ENCODE data around the gene CCNL1. TPM values are rescaled to one million over a fixed set of nuclear protein-coding genes. Genes with fewer than 3 reads are reported as not detected.
"Not testable (repeated sequence)": the region's sequence is repeated elsewhere in the genome, so short reads cannot be mapped to it uniquely, and the experiment has no call there.

CCNL1 gene
- total RNA-seq, 1 experiment from 2014 or later, result 114 TPM

DNA sequence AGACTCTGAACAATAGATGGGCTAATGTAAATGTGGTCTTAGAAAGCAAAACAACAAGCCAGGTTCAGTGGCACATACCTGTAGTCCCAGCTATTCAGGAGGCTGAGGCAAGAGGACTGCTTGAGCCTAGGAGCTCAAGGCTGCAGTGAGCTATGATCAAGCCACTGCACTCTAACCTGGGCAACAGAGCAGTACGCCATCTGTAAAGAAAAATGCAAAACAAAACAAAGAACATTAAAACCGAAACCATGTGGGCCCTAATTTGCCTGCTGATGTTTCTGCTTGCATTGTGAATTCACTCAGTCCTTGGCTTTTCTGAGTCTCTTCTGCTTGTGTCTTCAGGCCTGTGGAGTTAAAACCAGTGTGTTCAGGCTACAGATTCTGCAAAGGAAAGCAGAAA lies 56.7 kb downstream of the CCNL1 start:
- CTCF ChIA-PET, result no interaction called here
- no peaks in the 10 kb centered on the region for H3K36me3 ChIP-seq (ENCODE audit: control insufficient read depth, insufficient read depth, low read length)
- Mint-ChIP-seq H3K36me3 (ENCODE audit: insufficient read depth, unreplicated experiment) (no peaks in the 10 kb centered on the region), H3K4me3 (ENCODE audit: unreplicated experiment) (no peak overlapping the region), H3K4me1 (ENCODE audit: low read depth, unreplicated experiment) (peaks cover 12% of the 10 kb centered on the region), H3K27me3 (ENCODE audit: insufficient read depth, unreplicated experiment) (no peaks in the 10 kb centered on the region), H3K9me3 (ENCODE audit: unreplicated experiment) (no peaks in the 10 kb centered on the region), H3K27ac (ENCODE audit: unreplicated experiment) (no peak overlapping the region)
- H3K4me3 ChIP-seq (ENCODE audit: low read depth, low read length), result no peak overlapping the region
- POLR2A ChIA-PET, result no interaction called here
- no peaks in the 10 kb centered on the region for H3K27me3 ChIP-seq (replicated peaks; ENCODE audit: control insufficient read depth, insufficient read depth, low read length)
- DNase-seq, result no peak
- intact Hi-C loops (cut with micrococcal nuclease; ENCODE audit: unreplicated experiment), result no loop called here
- TF ChIP-seq, protein P1, sequence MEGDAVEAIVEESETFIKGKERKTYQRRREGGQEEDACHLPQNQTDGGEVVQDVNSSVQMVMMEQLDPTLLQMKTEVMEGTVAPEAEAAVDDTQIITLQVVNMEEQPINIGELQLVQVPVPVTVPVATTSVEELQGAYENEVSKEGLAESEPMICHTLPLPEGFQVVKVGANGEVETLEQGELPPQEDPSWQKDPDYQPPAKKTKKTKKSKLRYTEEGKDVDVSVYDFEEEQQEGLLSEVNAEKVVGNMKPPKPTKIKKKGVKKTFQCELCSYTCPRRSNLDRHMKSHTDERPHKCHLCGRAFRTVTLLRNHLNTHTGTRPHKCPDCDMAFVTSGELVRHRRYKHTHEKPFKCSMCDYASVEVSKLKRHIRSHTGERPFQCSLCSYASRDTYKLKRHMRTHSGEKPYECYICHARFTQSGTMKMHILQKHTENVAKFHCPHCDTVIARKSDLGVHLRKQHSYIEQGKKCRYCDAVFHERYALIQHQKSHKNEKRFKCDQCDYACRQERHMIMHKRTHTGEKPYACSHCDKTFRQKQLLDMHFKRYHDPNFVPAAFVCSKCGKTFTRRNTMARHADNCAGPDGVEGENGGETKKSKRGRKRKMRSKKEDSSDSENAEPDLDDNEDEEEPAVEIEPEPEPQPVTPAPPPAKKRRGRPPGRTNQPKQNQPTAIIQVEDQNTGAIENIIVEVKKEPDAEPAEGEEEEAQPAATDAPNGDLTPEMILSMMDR (IDR thresholded peaks at IDR 0.05; ENCODE audit: insufficient read depth in 1 of 2, low read depth in 1 of 2, low read length in 1 of 2, severe bottlenecking in 1 of 2, unreplicated experiment in 1 of 2), result no peak
- H3K4me1 ChIP-seq, result no peaks in the 10 kb centered on the region
- H3K9me3 ChIP-seq, result no peaks in the 10 kb centered on the region
- no TSS peak for BruUV-seq (replicated peaks)

DNA sequence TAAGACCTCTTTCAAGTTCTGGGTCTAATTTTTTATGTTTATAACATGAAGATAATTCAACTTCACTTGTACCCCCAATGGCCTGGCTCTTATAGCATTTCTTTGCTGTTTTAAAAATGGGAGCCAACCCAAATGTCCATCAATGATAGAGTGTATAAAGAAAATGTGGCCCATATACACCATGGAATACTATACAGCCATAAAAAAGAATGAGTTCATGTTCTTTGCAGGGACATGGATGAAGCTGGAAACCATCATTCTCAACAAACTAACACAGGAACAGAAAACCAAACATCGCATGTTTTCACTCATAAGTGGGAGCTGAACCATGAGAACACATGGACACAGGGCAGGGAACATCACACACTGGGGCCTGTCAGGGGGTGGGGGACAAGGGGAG lies 57.4 kb downstream of the CCNL1 start:
- H3K4me3 Mint-ChIP-seq (ENCODE audit: unreplicated experiment); POLR2A ChIA-PET; BruUV-seq (replicated peaks); H3K4me3 ChIP-seq (ENCODE audit: low read depth, low read length); intact Hi-C loops (cut with micrococcal nuclease; ENCODE audit: unreplicated experiment); H3K36me3 Mint-ChIP-seq (ENCODE audit: insufficient read depth, unreplicated experiment); H3K9me3 ChIP-seq; H3K36me3 ChIP-seq (ENCODE audit: control insufficient read depth, insufficient read depth, low read length); H3K27me3 Mint-ChIP-seq (ENCODE audit: insufficient read depth, unreplicated experiment); H3K4me1 ChIP-seq; H3K27me3 ChIP-seq (replicated peaks; ENCODE audit: control insufficient read depth, insufficient read depth, low read length); DNase-seq; H3K27ac Mint-ChIP-seq (ENCODE audit: unreplicated experiment); H3K9me3 Mint-ChIP-seq (ENCODE audit: unreplicated experiment): not testable (repeated sequence)
- CTCF ChIA-PET, result interaction anchor here (1.5 kb wide), 1 partner anchor 13 kb away, joined by 3 read pairs; no protein-coding TSS in a partner anchor
- H3K4me1 Mint-ChIP-seq (ENCODE audit: low read depth, unreplicated experiment), result peaks cover 12% of the 10 kb centered on the region

DNA sequence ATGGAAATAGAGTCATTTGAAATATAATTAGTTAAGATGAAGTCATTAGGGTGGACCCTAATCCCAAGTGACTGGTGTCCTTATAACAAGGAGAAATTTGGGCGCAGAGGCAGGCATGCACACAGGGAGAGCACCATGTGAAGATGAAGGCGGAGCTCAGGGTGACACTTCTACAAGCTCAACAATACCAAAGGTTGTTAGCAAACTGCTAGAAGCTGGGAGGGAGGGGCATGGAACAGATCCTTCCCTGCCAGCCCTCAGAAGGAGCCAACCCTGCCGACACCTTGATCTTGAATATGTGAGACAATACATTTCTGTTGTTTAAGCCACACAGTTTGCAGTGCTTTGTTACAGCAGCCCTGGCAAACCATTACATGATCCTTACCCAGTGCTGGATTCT lies 57.8 kb downstream of the CCNL1 start:
- Mint-ChIP-seq H3K27ac (ENCODE audit: unreplicated experiment) (no peak overlapping the region), H3K36me3 (ENCODE audit: insufficient read depth, unreplicated experiment) (no peaks in the 10 kb centered on the region), H3K9me3 (ENCODE audit: unreplicated experiment) (no peaks in the 10 kb centered on the region), H3K4me3 (ENCODE audit: unreplicated experiment) (no peak overlapping the region), H3K4me1 (ENCODE audit: low read depth, unreplicated experiment) (peaks cover 9% of the 10 kb centered on the region), H3K27me3 (ENCODE audit: insufficient read depth, unreplicated experiment) (no peaks in the 10 kb centered on the region)
- DNase-seq, result no peak
- intact Hi-C loops (cut with micrococcal nuclease; ENCODE audit: unreplicated experiment), result no loop called here
- no peak overlapping the region for H3K4me3 ChIP-seq (ENCODE audit: low read depth, low read length)
- ChIA-PET POLR2A (interaction anchor here (1.5 kb wide), 1 partner anchor 13 kb away, joined by 4 read pairs; no protein-coding TSS in a partner anchor), CTCF (interaction anchor here (1.5 kb wide), 1 partner anchor 13 kb away, joined by 3 read pairs; no protein-coding TSS in a partner anchor)
- no peaks in the 10 kb centered on the region for H3K36me3 ChIP-seq (ENCODE audit: control insufficient read depth, insufficient read depth, low read length)
- H3K4me1 ChIP-seq, result no peaks in the 10 kb centered on the region
- TF ChIP-seq, protein P1 (IDR thresholded peaks at IDR 0.05; ENCODE audit: insufficient read depth in 1 of 2, low read depth in 1 of 2, low read length in 1 of 2, severe bottlenecking in 1 of 2, unreplicated experiment in 1 of 2), result no peak
- no peaks in the 10 kb centered on the region for H3K9me3 ChIP-seq
- H3K27me3 ChIP-seq (replicated peaks; ENCODE audit: control insufficient read depth, insufficient read depth, low read length), result no peaks in the 10 kb centered on the region
- BruUV-seq (replicated peaks), result no TSS peak

DNA sequence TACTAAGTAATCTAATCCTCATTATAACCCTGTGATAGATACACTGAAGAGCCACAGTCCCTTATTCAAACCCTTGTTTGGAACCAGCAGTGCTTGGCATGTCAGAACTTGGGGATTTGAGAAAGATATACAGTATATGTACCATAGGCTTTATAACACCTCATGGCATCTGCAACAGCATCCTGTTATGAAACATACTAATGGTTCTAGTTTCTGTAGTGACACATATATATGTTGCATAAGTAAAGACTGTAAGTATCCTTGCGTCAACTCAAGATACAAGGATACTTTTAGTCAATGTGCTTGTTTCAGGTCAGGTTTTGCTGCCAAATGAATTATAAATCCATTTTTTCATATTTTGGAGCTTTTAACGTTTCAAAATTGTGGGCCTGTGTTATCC lies 58.5 kb downstream of the CCNL1 start:
- Histone ChIP-seq H3K4me3 (ENCODE audit: low read depth, low read length) (no peak overlapping the region), H3K27me3 (replicated peaks; ENCODE audit: control insufficient read depth, insufficient read depth, low read length) (no peaks in the 10 kb centered on the region), H3K36me3 (ENCODE audit: control insufficient read depth, insufficient read depth, low read length) (no peaks in the 10 kb centered on the region), H3K4me1 (no peaks in the 10 kb centered on the region), H3K9me3 (no peaks in the 10 kb centered on the region)
- H3K27me3 Mint-ChIP-seq (ENCODE audit: insufficient read depth, unreplicated experiment), result no peaks in the 10 kb centered on the region
- H3K4me3 Mint-ChIP-seq (ENCODE audit: unreplicated experiment), result no peak overlapping the region
- POLR2A ChIA-PET, result interaction anchor here (1.5 kb wide), 1 partner anchor 12 kb away, joined by 4 read pairs; no protein-coding TSS in a partner anchor
- no peaks in the 10 kb centered on the region for H3K9me3 Mint-ChIP-seq (ENCODE audit: unreplicated experiment)
- no peaks in the 10 kb centered on the region for H3K36me3 Mint-ChIP-seq (ENCODE audit: insufficient read depth, unreplicated experiment)
- peaks cover 8% of the 10 kb centered on the region for H3K4me1 Mint-ChIP-seq (ENCODE audit: low read depth, unreplicated experiment)
- TF ChIP-seq, protein P1 (IDR thresholded peaks at IDR 0.05; ENCODE audit: insufficient read depth in 1 of 2, low read depth in 1 of 2, low read length in 1 of 2, severe bottlenecking in 1 of 2, unreplicated experiment in 1 of 2), result no peak
- intact Hi-C loops (cut with micrococcal nuclease; ENCODE audit: unreplicated experiment), result no loop called here
- BruUV-seq (replicated peaks), result no TSS peak
- DNase-seq, result no peak
- CTCF ChIA-PET, result interaction anchor here (1.5 kb wide), 1 partner anchor 12 kb away, joined by 3 read pairs; no protein-coding TSS in a partner anchor
- H3K27ac Mint-ChIP-seq (ENCODE audit: unreplicated experiment), result no peak overlapping the region

All from Caco-2 (cell line).